GM20000 (cell line): ENCODE data around the gene VPS13D.

ENCODE experiments used
- DNase-seq: peaks from one replicate; pipeline ENCODE4 v3.0.0; 2012; ENCODE audit warnings: low spot score
- TF ChIP-seq, protein P1 (sequence below): IDR thresholded peaks from 2 replicates; pipeline ENCODE4 v1.5.1; 2012; ENCODE audit warnings: mild to moderate bottlenecking, control low read depth; ENCODE audit errors: extremely low read depth, missing control alignments

The VPS13D gene

DNA sequence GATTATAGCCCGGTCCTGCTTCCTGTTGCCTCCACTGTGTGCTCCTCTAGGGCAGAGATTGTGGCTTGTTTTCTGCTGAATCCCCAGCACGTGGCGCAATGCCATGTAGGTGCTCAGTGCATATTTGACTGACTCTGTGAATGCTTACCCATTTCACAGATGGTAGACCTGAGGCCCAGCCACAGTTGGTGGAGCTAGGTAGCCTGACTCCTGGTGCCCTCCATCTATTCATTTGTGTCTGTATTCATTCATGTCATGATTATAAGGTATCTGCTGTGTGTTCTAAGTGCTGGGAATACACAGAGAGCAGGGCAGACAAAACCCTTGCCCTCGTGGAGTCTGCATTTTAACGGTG, 40.5 kb upstream of the VPS13D start:
- TF ChIP-seq, protein P1, sequence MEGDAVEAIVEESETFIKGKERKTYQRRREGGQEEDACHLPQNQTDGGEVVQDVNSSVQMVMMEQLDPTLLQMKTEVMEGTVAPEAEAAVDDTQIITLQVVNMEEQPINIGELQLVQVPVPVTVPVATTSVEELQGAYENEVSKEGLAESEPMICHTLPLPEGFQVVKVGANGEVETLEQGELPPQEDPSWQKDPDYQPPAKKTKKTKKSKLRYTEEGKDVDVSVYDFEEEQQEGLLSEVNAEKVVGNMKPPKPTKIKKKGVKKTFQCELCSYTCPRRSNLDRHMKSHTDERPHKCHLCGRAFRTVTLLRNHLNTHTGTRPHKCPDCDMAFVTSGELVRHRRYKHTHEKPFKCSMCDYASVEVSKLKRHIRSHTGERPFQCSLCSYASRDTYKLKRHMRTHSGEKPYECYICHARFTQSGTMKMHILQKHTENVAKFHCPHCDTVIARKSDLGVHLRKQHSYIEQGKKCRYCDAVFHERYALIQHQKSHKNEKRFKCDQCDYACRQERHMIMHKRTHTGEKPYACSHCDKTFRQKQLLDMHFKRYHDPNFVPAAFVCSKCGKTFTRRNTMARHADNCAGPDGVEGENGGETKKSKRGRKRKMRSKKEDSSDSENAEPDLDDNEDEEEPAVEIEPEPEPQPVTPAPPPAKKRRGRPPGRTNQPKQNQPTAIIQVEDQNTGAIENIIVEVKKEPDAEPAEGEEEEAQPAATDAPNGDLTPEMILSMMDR = no peak
- DNase-seq = no peak

DNA sequence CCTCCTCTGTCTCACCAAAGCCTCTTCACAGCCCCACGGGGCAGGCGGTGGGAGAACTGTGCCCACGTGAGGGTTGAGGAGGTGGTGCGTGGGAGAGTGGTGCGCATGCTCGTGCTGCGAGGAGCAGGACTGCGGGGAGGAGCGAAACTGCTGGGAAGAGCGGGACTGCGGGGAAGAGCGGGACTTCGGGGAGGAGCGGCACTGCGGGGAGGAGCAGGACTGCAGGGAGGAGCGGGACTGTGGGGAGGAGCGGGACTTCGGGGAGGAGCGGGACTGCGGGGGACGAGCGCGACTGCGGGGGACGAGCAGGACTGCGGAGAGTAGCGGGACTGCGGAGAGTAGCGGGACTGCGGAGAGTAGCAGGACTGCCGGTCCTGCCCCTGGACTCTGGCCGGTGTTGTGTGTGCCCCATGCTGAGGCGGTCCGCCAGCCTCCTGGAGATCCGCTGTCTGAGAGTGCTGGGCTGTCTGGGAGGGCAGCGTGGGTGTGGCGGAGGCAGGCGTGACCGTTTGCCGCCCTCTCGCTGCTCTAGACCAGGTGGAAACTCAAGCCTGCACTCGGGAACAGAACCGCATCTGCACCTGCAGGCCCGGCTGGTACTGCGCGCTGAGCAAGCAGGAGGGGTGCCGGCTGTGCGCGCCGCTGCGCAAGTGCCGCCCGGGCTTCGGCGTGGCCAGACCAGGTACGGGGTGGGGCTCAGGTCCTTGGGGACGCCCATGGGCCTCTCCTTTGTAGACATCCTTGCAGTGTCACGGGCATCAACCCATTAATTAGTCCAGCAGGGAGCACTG, 38.4 kb upstream of the VPS13D start:
- DNase-seq = no peak
- TF ChIP-seq, protein P1 = no peak

DNA sequence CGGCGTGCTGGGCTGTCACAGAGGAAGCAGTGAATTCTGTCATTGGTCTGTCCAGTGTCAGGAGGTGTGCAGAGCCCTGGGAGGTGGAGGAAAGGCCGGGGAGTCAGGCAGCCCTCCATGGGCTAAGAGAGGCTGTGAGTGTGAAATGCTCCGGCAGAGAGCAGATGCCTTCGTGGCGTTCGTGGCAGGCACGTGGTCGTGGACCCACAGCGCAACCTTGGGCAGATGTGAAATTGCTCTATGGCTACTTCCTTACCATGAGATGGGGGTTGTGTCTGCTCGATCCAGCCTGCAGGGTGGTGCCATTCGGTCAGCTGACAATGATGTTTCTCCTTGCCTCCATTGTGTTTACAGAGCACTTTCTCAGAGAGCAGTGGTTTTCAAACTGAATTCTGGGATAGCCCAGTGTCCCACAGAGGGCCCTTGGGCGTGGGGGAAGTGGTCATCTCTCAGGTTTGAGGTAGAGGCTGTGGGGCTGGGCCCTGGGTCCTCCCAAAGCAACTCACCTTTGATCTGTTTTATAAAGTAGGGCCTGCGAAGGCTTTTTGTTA, 35.1 kb upstream of the VPS13D start:
- TF ChIP-seq, protein P1 = no peak

DNA sequence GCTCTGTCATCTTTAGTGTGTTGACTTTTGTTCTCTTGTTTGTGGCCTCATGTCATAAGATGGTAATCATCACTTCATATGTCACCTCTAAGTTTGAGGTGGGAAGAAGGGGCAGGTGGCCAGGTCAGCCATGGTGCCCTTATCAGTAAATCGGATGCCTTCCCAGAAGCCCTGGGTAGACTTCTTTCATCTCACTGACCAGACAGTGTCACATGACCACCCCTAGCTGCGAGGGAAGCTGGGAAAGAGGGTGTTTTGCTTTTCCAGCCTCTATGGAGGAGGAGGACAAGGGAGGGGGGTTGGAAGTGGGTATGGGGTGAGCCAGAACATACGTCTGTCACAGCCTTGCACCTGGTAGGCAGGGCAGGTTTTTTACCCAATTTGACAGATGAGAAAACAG, 34.4 kb upstream of the VPS13D start:
- TF ChIP-seq, protein P1 = no peak
- DNase-seq = no peak

More for the DNA sequence above, 35.1 kb upstream of the VPS13D start:
- DNase-seq = no peak

DNA sequence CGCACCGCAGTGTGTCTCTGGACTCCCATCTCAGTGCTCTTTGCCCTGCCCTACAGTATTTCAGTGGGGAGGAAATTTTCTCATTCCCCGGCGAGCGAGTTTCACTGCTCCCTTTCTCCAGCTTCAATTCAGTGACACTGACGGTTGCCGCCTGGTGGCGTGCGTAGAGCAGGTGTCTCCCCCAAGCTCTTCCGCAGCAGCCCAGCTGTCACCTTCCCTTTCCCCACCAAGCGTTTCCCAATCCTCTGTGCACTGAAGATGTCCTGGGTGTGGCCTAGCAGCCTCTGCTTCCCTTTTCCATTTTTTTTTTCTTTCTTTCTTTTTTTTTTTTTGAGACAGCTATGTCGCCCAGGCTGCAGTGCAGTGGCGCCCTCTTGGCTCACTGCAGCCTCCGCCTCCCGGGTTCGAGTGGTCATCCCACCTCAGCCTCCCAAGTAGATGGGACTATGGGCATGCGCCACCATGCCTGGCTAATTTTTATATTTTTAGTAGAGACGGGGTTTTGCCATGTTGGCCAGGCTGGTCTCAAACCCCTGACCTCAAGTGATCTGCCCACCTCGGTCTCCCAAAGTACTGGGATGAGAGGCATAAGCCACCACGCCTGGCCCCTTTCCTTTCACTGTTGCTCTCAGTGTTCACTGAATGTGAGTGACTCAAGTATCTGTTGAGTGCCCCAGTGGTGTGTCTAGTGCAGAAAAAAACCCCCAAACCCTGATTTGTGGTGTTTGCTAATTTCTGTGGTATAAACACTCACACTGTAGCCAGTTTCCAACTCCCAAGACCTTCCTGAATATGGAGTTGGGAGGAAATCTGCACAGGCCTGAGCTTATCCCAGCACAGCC, 33.0 kb upstream of the VPS13D start:
- TF ChIP-seq, protein P1 = no peak
- no peak for DNase-seq

DNA sequence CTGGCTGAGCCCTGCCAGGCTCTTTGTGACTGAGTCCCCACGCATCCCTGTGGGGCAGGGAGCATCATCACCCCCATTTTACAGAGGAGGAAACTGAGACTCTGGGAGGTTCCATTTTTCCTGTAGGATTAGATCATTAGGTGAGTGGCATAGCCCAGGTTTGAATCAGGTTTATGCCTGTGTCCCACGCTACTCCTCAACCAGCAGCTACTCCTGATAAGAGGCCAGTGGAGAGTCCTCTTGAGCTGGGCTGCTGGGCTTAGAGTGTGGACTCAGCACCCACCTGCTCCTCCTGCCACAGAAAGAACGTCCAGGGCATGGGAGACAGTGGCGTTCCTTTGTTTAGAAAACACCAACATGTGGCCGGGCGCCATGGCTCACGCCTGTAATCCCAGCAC, 32.3 kb upstream of the VPS13D start:
- DNase-seq = no peak
- TF ChIP-seq, protein P1 = no peak

DNA sequence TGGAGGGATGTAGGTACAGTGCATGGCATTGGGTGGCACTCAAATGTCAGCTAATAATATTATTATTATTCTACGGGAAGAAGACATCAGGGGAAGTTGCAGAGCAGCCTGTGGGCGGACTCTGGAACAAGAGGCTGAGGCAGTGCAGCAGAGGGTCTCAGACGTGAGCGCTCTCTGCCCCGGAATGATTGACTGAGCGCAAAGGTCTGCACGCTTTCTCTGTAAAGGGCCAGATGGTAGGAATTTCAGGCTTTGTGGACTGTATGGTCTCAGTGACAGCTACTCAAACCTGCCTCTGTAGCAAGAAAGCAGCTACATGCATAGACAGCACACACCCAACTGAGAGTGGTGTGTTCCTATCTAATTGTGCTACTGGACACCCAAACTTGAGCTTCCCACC, 29.6 kb upstream of the VPS13D start:
- DNase-seq = no peak
- TF ChIP-seq, protein P1 = no peak
